ENCODE data around the gene SLC12A7. TPM values are rescaled to one million over a fixed set of nuclear protein-coding genes. Genes with fewer than 3 reads are reported as not detected.

Gene SLC12A7
- total and polyA plus RNA-seq, 10 donors: 8.6 to 120 (median 52.3) TPM

GRCh38 chr5:1076406-1076805 lies 35.5 kb downstream of the SLC12A7 start:
- H3K9me3 ChIP-seq: no peaks in the 10 kb centered on the region
- intact Hi-C loops (cut with DNase I; ENCODE audit: low total_unique reads): no loop called here
- TF ChIP-seq, protein P1, sequence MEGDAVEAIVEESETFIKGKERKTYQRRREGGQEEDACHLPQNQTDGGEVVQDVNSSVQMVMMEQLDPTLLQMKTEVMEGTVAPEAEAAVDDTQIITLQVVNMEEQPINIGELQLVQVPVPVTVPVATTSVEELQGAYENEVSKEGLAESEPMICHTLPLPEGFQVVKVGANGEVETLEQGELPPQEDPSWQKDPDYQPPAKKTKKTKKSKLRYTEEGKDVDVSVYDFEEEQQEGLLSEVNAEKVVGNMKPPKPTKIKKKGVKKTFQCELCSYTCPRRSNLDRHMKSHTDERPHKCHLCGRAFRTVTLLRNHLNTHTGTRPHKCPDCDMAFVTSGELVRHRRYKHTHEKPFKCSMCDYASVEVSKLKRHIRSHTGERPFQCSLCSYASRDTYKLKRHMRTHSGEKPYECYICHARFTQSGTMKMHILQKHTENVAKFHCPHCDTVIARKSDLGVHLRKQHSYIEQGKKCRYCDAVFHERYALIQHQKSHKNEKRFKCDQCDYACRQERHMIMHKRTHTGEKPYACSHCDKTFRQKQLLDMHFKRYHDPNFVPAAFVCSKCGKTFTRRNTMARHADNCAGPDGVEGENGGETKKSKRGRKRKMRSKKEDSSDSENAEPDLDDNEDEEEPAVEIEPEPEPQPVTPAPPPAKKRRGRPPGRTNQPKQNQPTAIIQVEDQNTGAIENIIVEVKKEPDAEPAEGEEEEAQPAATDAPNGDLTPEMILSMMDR (IDR thresholded peaks at IDR 0.05 in 8 of 11, conservative IDR thresholded peaks at IDR 0.05 in 3 of 11): no peak
- TF ChIP-seq POLR2AphosphoS5 (IDR thresholded peaks at IDR 0.05): no peak
- WGBS, 5 donors: 91 to 96% (median 93%) methylated on average over 11 to 17 of the region's 17 CpGs
- H3K27ac ChIP-seq: no peak overlapping the region
- peaks cover 0 to 11% (median 0%) of the 10 kb centered on the region in 6 donors for H3K4me1 ChIP-seq
- no peak for DNase-seq
- H3K27me3 ChIP-seq (replicated peaks in 1 of 7): no peaks in the 10 kb centered on the region
- no peak overlapping the region for H3K4me3 ChIP-seq
- peaks cover 0 to 83% (median 71%) of the 10 kb centered on the region in 6 donors for H3K36me3 ChIP-seq

DNA sequence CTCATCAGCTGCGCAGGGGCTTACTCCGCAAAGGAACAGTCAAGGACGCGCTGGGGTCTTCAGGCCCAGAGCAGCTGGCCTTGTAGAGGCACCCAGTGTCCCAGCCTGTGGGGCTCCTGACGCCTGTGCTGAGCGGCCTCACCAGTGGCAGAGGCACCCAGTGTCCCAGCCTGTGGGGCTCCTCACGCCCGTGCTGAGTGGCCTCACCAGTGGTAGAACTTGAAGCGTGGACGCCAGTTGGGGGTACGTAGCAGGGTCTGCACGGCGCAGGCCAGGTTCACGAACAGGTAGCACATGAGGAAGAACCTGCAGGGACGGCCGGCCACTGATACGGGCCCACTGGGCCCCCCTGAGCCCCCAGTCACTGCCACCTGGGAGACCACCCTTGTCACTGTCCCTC lies 35.9 kb downstream of the SLC12A7 start:
- TF ChIP-seq POLR2A (IDR thresholded peaks at IDR 0.05) (no peak), POLR2AphosphoS5 (IDR thresholded peaks at IDR 0.05) (no peak)
- TF ChIP-seq, protein P1 (IDR thresholded peaks at IDR 0.05 in 8 of 11, conservative IDR thresholded peaks at IDR 0.05 in 3 of 11): no peak
- H3K27ac ChIP-seq: no peak overlapping the region
- intact Hi-C loops (cut with DNase I; ENCODE audit: low total_unique reads): no loop called here
- no peak overlapping the region for H3K4me3 ChIP-seq
- peaks cover 0 to 79% (median 68%) of the 10 kb centered on the region in 6 donors for H3K36me3 ChIP-seq
- H3K4me1 ChIP-seq: peaks cover 0 to 7% (median 0%) of the 10 kb centered on the region in 6 donors
- WGBS, 5 donors: 91 to 97% (median 96%) methylated on average over 3 to 17 of the region's 17 CpGs
- no peak for DNase-seq
- no peaks in the 10 kb centered on the region for H3K9me3 ChIP-seq
- H3K27me3 ChIP-seq (replicated peaks in 1 of 7): no peaks in the 10 kb centered on the region

GRCh38 chr5:1075555-1075881 lies 36.3 kb downstream of the SLC12A7 start:
- 84 to 90% (median 89%) methylated on average over 6 to 10 of the region's 10 CpGs for WGBS, 5 donors
- peaks cover 0 to 75% (median 66%) of the 10 kb centered on the region in 6 donors for H3K36me3 ChIP-seq

GRCh38 chr5:1074816-1075554 lies 36.9 kb downstream of the SLC12A7 start:
- no peaks in the 10 kb centered on the region for H3K27me3 ChIP-seq (replicated peaks in 1 of 7)
- intact Hi-C loops (cut with DNase I; ENCODE audit: low total_unique reads): no loop called here

More at GRCh38 chr5:1075555-1075881, 36.3 kb downstream of the SLC12A7 start:
- TF ChIP-seq POLR2A (IDR thresholded peaks at IDR 0.05): no peak
- TF ChIP-seq POLR2AphosphoS5 (IDR thresholded peaks at IDR 0.05): peak in 1 of 3 donors; percentile 15
- TF ChIP-seq, protein P1 (IDR thresholded peaks at IDR 0.05 in 8 of 11, conservative IDR thresholded peaks at IDR 0.05 in 3 of 11): no peak
- no peak for DNase-seq
- H3K27ac ChIP-seq: no peak overlapping the region
- H3K4me1 ChIP-seq: peaks cover 0 to 3% (median 0%) of the 10 kb centered on the region in 6 donors
- H3K4me3 ChIP-seq: no peak overlapping the region
- H3K9me3 ChIP-seq: no peaks in the 10 kb centered on the region
- no peaks in the 10 kb centered on the region for H3K27me3 ChIP-seq (replicated peaks in 1 of 7)
- intact Hi-C loops (cut with DNase I; ENCODE audit: low total_unique reads): no loop called here

More at GRCh38 chr5:1074816-1075554, 36.9 kb downstream of the SLC12A7 start:
- H3K4me3 ChIP-seq: no peak overlapping the region
- no peak overlapping the region for H3K27ac ChIP-seq
- TF ChIP-seq, protein P1 (IDR thresholded peaks at IDR 0.05 in 8 of 11, conservative IDR thresholded peaks at IDR 0.05 in 3 of 11): no peak
- TF ChIP-seq POLR2A (IDR thresholded peaks at IDR 0.05) (no peak), POLR2AphosphoS5 (IDR thresholded peaks at IDR 0.05) (no peak)
- H3K9me3 ChIP-seq: no peaks in the 10 kb centered on the region
- H3K36me3 ChIP-seq: peaks cover 0 to 69% (median 65%) of the 10 kb centered on the region in 6 donors
- no peaks in the 10 kb centered on the region for H3K4me1 ChIP-seq
- no peak for DNase-seq
- WGBS, 5 donors: 88 to 94% (median 89%) methylated on average over 21 to 40 of the region's 40 CpGs

Measured in spleen (tissue), 11 donors.